Retinal pigment epithelial cell (primary cell): Measurements from ENCODE around the gene SDK1.

Source experiments
- DNase-seq: peaks from one replicate; pipeline ENCODE4 v3.0.0-alpha.2; 2010; ENCODE audit warnings: low read depth
- H3K4me3 ChIP-seq: 2 replicates; pipeline ENCODE4 v1.5.1; 2011; ENCODE audit warnings: mild to moderate bottlenecking, low read length, control low read depth, moderate library complexity
- TF ChIP-seq, protein P1 (sequence below): conservative IDR thresholded peaks from 2 replicates; pipeline ENCODE4 v1.5.1; 2011; ENCODE audit warnings: low read depth, low read length, control low read depth, inconsistent platforms

Gene SDK1

DNA sequence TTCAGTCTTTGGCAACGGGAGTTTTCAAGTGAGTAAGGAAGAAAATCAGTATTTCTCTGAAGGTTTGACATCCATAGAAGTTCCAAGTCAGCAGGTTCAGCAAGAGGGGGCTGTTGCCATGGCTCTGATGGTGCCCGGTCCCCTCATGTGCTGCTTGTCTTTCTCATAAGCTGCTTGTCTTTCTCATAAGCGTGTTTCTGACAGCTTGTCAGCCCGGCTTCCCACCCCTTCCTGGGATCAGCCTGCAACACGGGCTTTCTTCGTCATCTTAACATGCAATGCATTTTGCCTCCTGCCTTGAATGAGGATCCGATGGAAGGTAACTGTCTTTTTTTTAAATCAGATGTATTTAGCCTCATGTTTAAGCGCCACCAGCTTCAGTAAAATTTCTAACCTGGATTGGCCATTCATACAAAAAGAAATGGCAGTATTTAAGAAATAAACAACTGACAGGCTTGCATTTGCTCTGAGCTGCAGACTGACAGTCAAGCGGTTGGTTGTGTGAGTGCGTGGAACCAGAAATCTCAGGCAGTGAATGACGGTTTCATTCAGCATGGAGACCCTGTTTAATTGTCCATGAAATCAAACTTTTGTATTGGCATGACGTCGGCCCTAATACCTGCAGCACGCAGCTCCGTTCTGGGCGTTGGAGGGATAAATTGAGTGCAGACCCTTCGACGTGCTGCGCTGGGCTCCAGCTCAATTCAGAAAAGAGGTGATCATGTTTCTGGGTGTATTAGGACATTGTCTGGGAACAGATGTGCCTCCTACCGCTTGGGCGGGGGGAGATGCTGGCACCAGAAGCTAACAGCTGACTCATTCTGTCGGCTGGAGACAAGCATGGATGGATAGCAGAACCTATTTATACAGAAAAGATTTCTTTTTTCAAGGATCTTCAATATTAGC lies 926.3 kb downstream of the SDK1 start:
- no peak for DNase-seq
- TF ChIP-seq, protein P1, sequence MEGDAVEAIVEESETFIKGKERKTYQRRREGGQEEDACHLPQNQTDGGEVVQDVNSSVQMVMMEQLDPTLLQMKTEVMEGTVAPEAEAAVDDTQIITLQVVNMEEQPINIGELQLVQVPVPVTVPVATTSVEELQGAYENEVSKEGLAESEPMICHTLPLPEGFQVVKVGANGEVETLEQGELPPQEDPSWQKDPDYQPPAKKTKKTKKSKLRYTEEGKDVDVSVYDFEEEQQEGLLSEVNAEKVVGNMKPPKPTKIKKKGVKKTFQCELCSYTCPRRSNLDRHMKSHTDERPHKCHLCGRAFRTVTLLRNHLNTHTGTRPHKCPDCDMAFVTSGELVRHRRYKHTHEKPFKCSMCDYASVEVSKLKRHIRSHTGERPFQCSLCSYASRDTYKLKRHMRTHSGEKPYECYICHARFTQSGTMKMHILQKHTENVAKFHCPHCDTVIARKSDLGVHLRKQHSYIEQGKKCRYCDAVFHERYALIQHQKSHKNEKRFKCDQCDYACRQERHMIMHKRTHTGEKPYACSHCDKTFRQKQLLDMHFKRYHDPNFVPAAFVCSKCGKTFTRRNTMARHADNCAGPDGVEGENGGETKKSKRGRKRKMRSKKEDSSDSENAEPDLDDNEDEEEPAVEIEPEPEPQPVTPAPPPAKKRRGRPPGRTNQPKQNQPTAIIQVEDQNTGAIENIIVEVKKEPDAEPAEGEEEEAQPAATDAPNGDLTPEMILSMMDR: no peak
- H3K4me3 ChIP-seq: no peak overlapping the region

DNA sequence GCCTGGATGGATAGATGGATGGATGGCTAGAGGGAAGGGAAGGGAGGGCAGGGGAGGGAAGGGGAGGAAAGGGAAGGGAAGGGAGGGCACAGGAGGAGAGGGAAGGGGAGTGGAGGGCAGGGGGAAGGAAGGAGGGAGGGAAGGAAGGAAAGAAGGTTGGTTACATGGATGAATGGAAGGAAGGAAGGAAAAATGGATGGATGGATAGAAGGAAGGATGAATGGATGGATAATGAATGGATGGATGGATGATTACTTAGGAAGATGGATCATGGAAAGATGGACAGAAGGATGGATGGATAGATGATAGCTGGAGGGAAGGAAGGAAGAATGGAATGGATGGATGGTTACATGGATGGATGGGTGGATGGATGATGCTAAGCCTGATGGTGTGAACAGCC lies 929.3 kb downstream of the SDK1 start:
- TF ChIP-seq, protein P1: no peak
- no peak for DNase-seq
- H3K4me3 ChIP-seq: no peak overlapping the region

DNA sequence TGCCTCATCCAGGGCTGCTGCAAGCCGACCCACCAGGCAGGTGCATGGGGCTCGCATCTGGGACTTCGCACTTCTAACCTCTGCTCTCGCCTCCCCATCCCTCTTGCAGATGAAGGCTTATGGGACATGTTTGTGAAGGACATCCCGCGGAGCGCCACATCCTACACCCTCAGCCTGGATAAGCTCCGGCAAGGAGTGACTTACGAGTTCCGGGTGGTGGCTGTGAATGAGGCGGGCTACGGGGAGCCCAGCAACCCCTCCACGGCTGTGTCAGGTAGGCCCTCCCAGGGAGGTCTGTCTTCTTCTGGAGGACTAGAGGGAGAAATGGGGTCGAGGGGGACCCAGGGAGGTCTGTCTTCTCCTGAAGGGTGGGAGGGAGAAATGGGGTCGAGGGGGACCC lies 932.1 kb downstream of the SDK1 start:
- no peak for DNase-seq
- TF ChIP-seq, protein P1: no peak
- H3K4me3 ChIP-seq: no peak overlapping the region

DNA sequence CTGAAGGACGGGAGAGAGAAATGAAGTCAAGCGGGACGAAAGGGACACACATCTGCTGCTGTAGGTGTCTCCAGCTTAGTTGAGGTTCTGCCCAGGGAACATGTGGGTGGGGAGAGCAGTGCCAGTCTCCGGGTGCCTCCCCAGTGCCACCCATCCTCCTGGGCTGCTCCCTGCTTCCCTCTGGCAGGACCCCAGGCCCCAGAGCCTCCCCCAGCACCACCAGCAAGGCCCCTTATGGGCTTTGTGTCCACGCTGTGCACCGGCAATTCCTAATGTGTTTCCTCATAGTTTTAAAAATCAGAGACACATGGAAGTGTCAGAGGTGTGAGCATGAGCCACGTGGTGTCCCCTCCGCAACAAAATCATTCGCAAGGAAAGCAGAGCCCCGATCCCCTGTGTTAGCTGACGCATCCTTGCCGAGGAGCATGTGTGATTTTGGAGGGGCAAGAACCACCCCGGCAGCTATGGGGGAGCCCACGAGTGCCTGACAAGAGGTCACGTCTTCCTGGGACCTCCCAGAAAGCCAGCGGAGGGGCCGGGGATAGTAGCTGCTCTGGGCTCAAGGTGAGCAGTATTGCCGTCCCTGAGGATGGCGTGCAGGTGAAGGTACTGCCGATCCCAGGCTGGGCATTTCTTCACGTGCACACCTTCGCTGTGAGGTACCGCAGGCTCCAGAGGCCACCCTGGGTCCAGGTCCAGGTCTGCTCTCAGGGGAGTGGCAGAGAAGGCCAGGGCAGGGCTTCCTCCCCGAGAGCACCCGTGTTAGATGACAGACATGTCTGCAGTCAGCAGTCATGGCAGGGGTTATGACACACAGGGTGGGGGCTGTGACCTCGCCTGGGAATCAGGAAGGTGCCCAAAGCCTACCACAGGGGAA lies 932.8 kb downstream of the SDK1 start:
- TF ChIP-seq, protein P1: no peak
- no peak for DNase-seq
- H3K4me3 ChIP-seq: no peak overlapping the region

DNA sequence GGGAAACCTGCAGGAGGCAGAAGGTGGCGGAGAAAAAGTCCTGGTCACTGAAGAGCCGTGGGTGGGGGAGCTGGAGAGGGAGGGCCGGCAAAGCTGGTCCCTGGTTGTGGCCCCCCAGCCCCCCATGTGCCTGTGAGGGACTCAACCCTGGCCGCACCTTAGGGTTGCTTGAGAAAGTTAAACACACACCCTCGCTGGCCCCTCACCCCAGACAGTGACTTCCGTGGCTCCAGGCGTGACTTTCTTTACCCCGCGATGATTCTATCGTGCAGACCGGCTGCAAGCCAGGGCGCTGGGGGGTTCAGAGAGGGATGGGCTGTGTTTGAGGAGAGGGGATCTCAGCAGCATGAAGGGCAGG lies 933.4 kb downstream of the SDK1 start:
- TF ChIP-seq, protein P1: no peak
- H3K4me3 ChIP-seq: no peak overlapping the region
- no peak for DNase-seq

DNA sequence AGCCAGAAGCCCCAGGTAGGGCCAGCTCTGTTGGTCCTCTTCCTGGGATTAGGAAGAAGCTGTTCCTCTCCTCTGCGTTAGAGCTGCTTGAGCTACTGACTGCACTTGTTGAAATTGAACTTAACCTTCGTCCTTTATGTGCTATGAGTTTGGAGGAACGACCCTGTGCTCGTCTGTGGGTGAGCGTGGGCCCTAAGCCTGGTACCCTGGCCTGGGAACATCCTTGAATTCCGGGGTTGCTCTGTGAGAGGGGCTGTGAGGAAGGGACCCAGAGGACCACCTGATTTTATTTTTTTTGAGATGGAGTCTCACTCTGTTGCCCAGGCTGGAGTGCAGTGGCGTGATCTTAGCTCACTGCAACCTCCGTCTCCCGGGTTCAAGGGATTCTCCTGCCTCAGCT lies 933.8 kb downstream of the SDK1 start:
- no peak for DNase-seq
- H3K4me3 ChIP-seq: no peak overlapping the region
- TF ChIP-seq, protein P1: no peak

DNA sequence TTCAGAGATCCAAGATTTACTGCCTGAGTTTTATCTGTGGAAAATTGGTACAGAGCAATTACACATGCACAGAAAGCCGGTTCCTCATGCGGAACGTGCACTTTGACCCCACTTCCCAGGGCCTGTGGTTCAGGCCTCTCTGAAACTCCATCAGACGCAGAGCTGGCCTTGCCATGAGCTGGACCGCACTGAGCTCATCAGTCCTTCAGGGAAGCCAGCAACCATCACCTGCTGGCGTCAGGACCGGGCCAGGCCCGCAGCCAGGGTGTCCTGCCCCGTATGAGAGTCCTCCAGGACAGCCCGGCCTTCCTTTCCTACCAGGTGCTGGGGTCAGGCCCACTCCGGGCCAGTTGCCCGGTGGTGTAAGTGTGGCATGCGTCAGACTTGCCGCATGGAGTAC lies 934.5 kb downstream of the SDK1 start:
- DNase-seq: no peak
- H3K4me3 ChIP-seq: no peak overlapping the region
- TF ChIP-seq, protein P1: no peak
